ENCODE data around the gene INF2. TPM values are rescaled to one million over a fixed set of nuclear protein-coding genes. Genes with fewer than 3 reads are reported as not detected.

Gene INF2
- total RNA-seq, 1 experiment from 2014 or later = 70.8 TPM

- H3K36me3 Mint-ChIP-seq (ENCODE audit: insufficient read depth, unreplicated experiment) = no peaks in the 10 kb centered on the region
- H3K4me3 ChIP-seq (ENCODE audit: low read depth, low read length) = no peak overlapping the region
- DNase-seq = no peak
- no TSS peak for BruUV-seq (replicated peaks)
- peaks cover 14% of the 10 kb centered on the region for H3K4me1 Mint-ChIP-seq (ENCODE audit: low read depth, unreplicated experiment)
- no peak for TF ChIP-seq CTCF (IDR thresholded peaks at IDR 0.05; ENCODE audit: insufficient read depth in 1 of 2, low read depth in 1 of 2, low read length in 1 of 2, severe bottlenecking in 1 of 2, unreplicated experiment in 1 of 2)
- H3K36me3 ChIP-seq (ENCODE audit: control insufficient read depth, insufficient read depth, low read length) = no peaks in the 10 kb centered on the region
- ChIA-PET POLR2A (no interaction called here), CTCF (no interaction called here)
- no peaks in the 10 kb centered on the region for H3K9me3 Mint-ChIP-seq (ENCODE audit: unreplicated experiment)
- H3K4me1 ChIP-seq = peaks cover 7% of the 10 kb centered on the region
- peaks cover 23% of the 10 kb centered on the region for H3K27me3 Mint-ChIP-seq (ENCODE audit: insufficient read depth, unreplicated experiment)
- H3K9me3 ChIP-seq = no peaks in the 10 kb centered on the region
- no peak overlapping the region for H3K27ac Mint-ChIP-seq (ENCODE audit: unreplicated experiment)
- no peaks in the 10 kb centered on the region; the same call in 1 of the 2 replicates for H3K27me3 ChIP-seq (replicated peaks; ENCODE audit: control insufficient read depth, insufficient read depth, low read length)
- no peak overlapping the region for H3K4me3 Mint-ChIP-seq (ENCODE audit: unreplicated experiment)
- intact Hi-C loops (cut with micrococcal nuclease; ENCODE audit: unreplicated experiment) = loop anchor here (1.0 kb wide), 2 partner anchors 503 to 562 kb away; no protein-coding TSS in a partner anchor
Measured at GRCh38 chr14:104640681-104641080, 48.7 kb upstream of the INF2 start.

GRCh38 chr14:104641753-104642539 is 47.5 kb upstream of the INF2 start:
- Mint-ChIP-seq H3K27me3 (ENCODE audit: insufficient read depth, unreplicated experiment) (peaks cover 20% of the 10 kb centered on the region), H3K4me1 (ENCODE audit: low read depth, unreplicated experiment) (peaks cover 14% of the 10 kb centered on the region), H3K27ac (ENCODE audit: unreplicated experiment) (no peak overlapping the region), H3K9me3 (ENCODE audit: unreplicated experiment) (no peaks in the 10 kb centered on the region), H3K36me3 (ENCODE audit: insufficient read depth, unreplicated experiment) (no peaks in the 10 kb centered on the region), H3K4me3 (ENCODE audit: unreplicated experiment) (no peak overlapping the region)
- CTCF ChIA-PET = interaction anchor here (0.6 kb wide), 1 partner anchor 46 kb away, joined by 3 read pairs; no protein-coding TSS in a partner anchor
- H3K4me3 ChIP-seq (ENCODE audit: low read depth, low read length) = no peak overlapping the region
- POLR2A ChIA-PET = no interaction called here
- H3K27me3 ChIP-seq (replicated peaks; ENCODE audit: control insufficient read depth, insufficient read depth, low read length) = no peaks in the 10 kb centered on the region; the same call in 1 of the 2 replicates
- no peaks in the 10 kb centered on the region for H3K9me3 ChIP-seq
- no peaks in the 10 kb centered on the region for H3K36me3 ChIP-seq (ENCODE audit: control insufficient read depth, insufficient read depth, low read length)
- intact Hi-C loops (cut with micrococcal nuclease; ENCODE audit: unreplicated experiment) = no loop called here
- no peak for TF ChIP-seq CTCF (IDR thresholded peaks at IDR 0.05; ENCODE audit: insufficient read depth in 1 of 2, low read depth in 1 of 2, low read length in 1 of 2, severe bottlenecking in 1 of 2, unreplicated experiment in 1 of 2)
- no TSS peak for BruUV-seq (replicated peaks)
- peaks cover 7% of the 10 kb centered on the region for H3K4me1 ChIP-seq
- DNase-seq = no peak

- H3K4me3 Mint-ChIP-seq (ENCODE audit: unreplicated experiment) = no peak overlapping the region
Measured at GRCh38 chr14:104642540-104642868, 46.9 kb upstream of the INF2 start.

More at GRCh38 chr14:104642540-104642868, 46.9 kb upstream of the INF2 start:
- H3K36me3 ChIP-seq (ENCODE audit: control insufficient read depth, insufficient read depth, low read length) = no peaks in the 10 kb centered on the region
- Mint-ChIP-seq H3K36me3 (ENCODE audit: insufficient read depth, unreplicated experiment) (no peaks in the 10 kb centered on the region), H3K27ac (ENCODE audit: unreplicated experiment) (no peak overlapping the region), H3K27me3 (ENCODE audit: insufficient read depth, unreplicated experiment) (peaks cover 18% of the 10 kb centered on the region), H3K4me1 (ENCODE audit: low read depth, unreplicated experiment) (peaks cover 13% of the 10 kb centered on the region), H3K9me3 (ENCODE audit: unreplicated experiment) (no peaks in the 10 kb centered on the region)
- no peak overlapping the region for H3K4me3 ChIP-seq (ENCODE audit: low read depth, low read length)
- TF ChIP-seq CTCF (IDR thresholded peaks at IDR 0.05; ENCODE audit: insufficient read depth in 1 of 2, low read depth in 1 of 2, low read length in 1 of 2, severe bottlenecking in 1 of 2, unreplicated experiment in 1 of 2) = no peak
- H3K4me1 ChIP-seq = peaks cover 7% of the 10 kb centered on the region
- no peak for DNase-seq
- POLR2A ChIA-PET = no interaction called here
- H3K9me3 ChIP-seq = no peaks in the 10 kb centered on the region
- intact Hi-C loops (cut with micrococcal nuclease; ENCODE audit: unreplicated experiment) = no loop called here
- H3K27me3 ChIP-seq (replicated peaks; ENCODE audit: control insufficient read depth, insufficient read depth, low read length) = no peaks in the 10 kb centered on the region; the same call in 1 of the 2 replicates
- BruUV-seq (replicated peaks) = no TSS peak
- CTCF ChIA-PET = no interaction called here
